H9 (cell line): ENCODE data around the gene DBF4. TPM values are rescaled to one million over a fixed set of nuclear protein-coding genes. Genes with fewer than 3 reads are reported as not detected.

ENCODE experiments used
- DNase-seq: peaks from one replicate; pipeline ENCODE4 v3.0.0-alpha.2; 2017
- H2AFZ ChIP-seq: one replicate; pipeline ENCODE4 v1.6.1; 2013; ENCODE audit warnings: mild to moderate bottlenecking, low read length, control low read depth, moderate library complexity
- H2AK5ac ChIP-seq: 2 replicates; pipeline ENCODE4 v1.6.1; 2013; ENCODE audit warnings: low read length, control low read depth, mixed read lengths; ENCODE audit not compliant: insufficient read length
- H2BK120ac ChIP-seq: one replicate; pipeline ENCODE4 v1.6.1; 2013; ENCODE audit warnings: low read depth, mild to moderate bottlenecking, low read length, control low read depth, inconsistent platforms; ENCODE audit not compliant: poor library complexity, severe bottlenecking
- H2BK12ac ChIP-seq: 2 replicates; pipeline ENCODE4 v1.6.1; 2013; ENCODE audit warnings: low read length, control low read depth, mixed read lengths, low read depth; ENCODE audit not compliant: insufficient read length
- H2BK15ac ChIP-seq: 2 replicates; pipeline ENCODE4 v1.6.1; 2013; ENCODE audit warnings: low read depth, low read length, control low read depth
- H2BK20ac ChIP-seq: one replicate; pipeline ENCODE4 v1.6.1; 2013; ENCODE audit warnings: low read depth, mild to moderate bottlenecking, low read length, control low read depth, inconsistent platforms; ENCODE audit not compliant: poor library complexity, severe bottlenecking
- H2BK5ac ChIP-seq: 2 replicates; pipeline ENCODE4 v1.6.1; 2013; ENCODE audit warnings: low read length, control low read depth, mixed read lengths; ENCODE audit not compliant: insufficient read length
- H3K14ac ChIP-seq: 2 replicates; pipeline ENCODE4 v1.6.1; 2013; ENCODE audit warnings: low read length, control low read depth; ENCODE audit not compliant: insufficient read depth
- H3K18ac ChIP-seq: 2 replicates; pipeline ENCODE4 v1.6.1; 2013; ENCODE audit warnings: low read depth, mild to moderate bottlenecking, mixed read lengths, low read length, control low read depth; ENCODE audit not compliant: insufficient read length
- H3K23ac ChIP-seq: 2 replicates; pipeline ENCODE4 v1.6.1; 2013; ENCODE audit warnings: low read length, control low read depth, mixed read lengths, low read depth; ENCODE audit not compliant: insufficient read length
- H3K23me2 ChIP-seq: 2 replicates; pipeline ENCODE4 v1.6.1; 2013; ENCODE audit warnings: low read depth, mild to moderate bottlenecking, mixed read lengths, low read length, control low read depth; ENCODE audit not compliant: insufficient read length, poor library complexity, severe bottlenecking
- H3K27ac ChIP-seq: 2 replicates; pipeline ENCODE4 v1.5.1; 2013; ENCODE audit warnings: low read length, control low read depth, mixed read lengths, low read depth; ENCODE audit not compliant: insufficient read length
- H3K27me3 ChIP-seq: 2 replicates; pipeline ENCODE4 v1.6.1; 2013; ENCODE audit warnings: low read length, control low read depth, inconsistent platforms; ENCODE audit not compliant: insufficient read depth
- H3K4ac ChIP-seq: 2 replicates; pipeline ENCODE4 v1.6.1; 2013; ENCODE audit warnings: low read depth, mild to moderate bottlenecking, control low read depth, inconsistent platforms, low read length, moderate library complexity
- H3K4me1 ChIP-seq: 2 replicates; pipeline ENCODE4 v1.6.1; 2013; ENCODE audit warnings: low read length, control low read depth, inconsistent platforms; ENCODE audit not compliant: insufficient read depth
- H3K4me2 ChIP-seq: 2 replicates; pipeline ENCODE4 v1.6.1; 2013; ENCODE audit warnings: low read length, control low read depth, mixed read lengths; ENCODE audit not compliant: insufficient read length, insufficient read depth
- H3K56ac ChIP-seq: 2 replicates; pipeline ENCODE4 v1.6.1; 2013; ENCODE audit warnings: low read depth, mild to moderate bottlenecking, mixed read lengths, low read length, control low read depth; ENCODE audit not compliant: insufficient read length
- H3K79me1 ChIP-seq: 2 replicates; pipeline ENCODE4 v1.6.1; 2013; ENCODE audit warnings: low read depth, mild to moderate bottlenecking, moderate library complexity, low read length, control low read depth, inconsistent platforms; ENCODE audit not compliant: insufficient read depth, poor library complexity, severe bottlenecking
- H3K79me2 ChIP-seq: 2 replicates; pipeline ENCODE4 v1.6.1; 2013; ENCODE audit warnings: low read length, control low read depth, inconsistent platforms; ENCODE audit not compliant: insufficient read depth
- H3K9ac ChIP-seq: 2 replicates; pipeline ENCODE4 v1.6.1; 2013; ENCODE audit warnings: low read length, control low read depth, mixed read lengths; ENCODE audit not compliant: insufficient read length; ENCODE audit errors: extremely low read depth
- H3K9me3 ChIP-seq: one replicate; pipeline ENCODE4 v1.6.1; 2013; ENCODE audit warnings: low read depth, low read length, inconsistent platforms; ENCODE audit not compliant: control insufficient read depth
- H3T11ph ChIP-seq: one replicate; pipeline ENCODE4 v1.6.1; 2013; ENCODE audit warnings: mild to moderate bottlenecking, low read length, control low read depth, inconsistent platforms
- H4K20me1 ChIP-seq: one replicate; pipeline ENCODE4 v1.6.1; 2013; ENCODE audit not compliant: control insufficient read depth, insufficient read length, insufficient read depth
- H4K5ac ChIP-seq: 2 replicates; pipeline ENCODE4 v1.6.1; 2013; ENCODE audit warnings: low read depth, mild to moderate bottlenecking, mixed read lengths, low read length, control low read depth; ENCODE audit not compliant: insufficient read length
- H4K8ac ChIP-seq: replicated peaks from 2 replicates; pipeline ENCODE4 v1.6.1; 2013; ENCODE audit warnings: low read length, control low read depth, mixed read lengths, low read depth; ENCODE audit not compliant: insufficient read length
- H4K91ac ChIP-seq: 2 replicates; pipeline ENCODE4 v1.6.1; 2013; ENCODE audit warnings: low read depth, mild to moderate bottlenecking, moderate library complexity, mixed read lengths, low read length, control low read depth; ENCODE audit not compliant: insufficient read length
- H3K27ac Mint-ChIP-seq, 3 experiments: 2 replicates in 2 of 3; 3 replicates in 1 of 3; pipeline ENCODE4 v1.8.0; 2020 to 2021; ENCODE audit warnings: mixed read lengths in 3 of 3, mild to moderate bottlenecking in 1 of 3, moderate library complexity in 1 of 3
- H3K27me3 Mint-ChIP-seq: 2 replicates; pipeline ENCODE4 v1.8.0; 2021; ENCODE audit warnings: low read depth, mild to moderate bottlenecking, moderate library complexity, mixed read lengths
- H3K36me3 Mint-ChIP-seq, 3 experiments: 2 replicates in 2 of 3; 3 replicates in 1 of 3; pipeline ENCODE4 v1.8.0; 2020 to 2021; ENCODE audit warnings: low read depth in 3 of 3, mixed read lengths in 3 of 3; ENCODE audit not compliant: insufficient read depth in 1 of 3
- H3K4me1 Mint-ChIP-seq, 2 experiments: 2 replicates each; pipeline ENCODE4 v1.8.0; 2020; ENCODE audit warnings: mixed read lengths in 2 of 2
- H3K4me3 Mint-ChIP-seq, 2 experiments: 2 replicates in 1 of 2; 3 replicates in 1 of 2; pipeline ENCODE4 v1.8.0; 2020 to 2021; ENCODE audit warnings: mild to moderate bottlenecking in 2 of 2, mixed read lengths in 2 of 2, moderate library complexity in 1 of 2
- H3K9me3 Mint-ChIP-seq, 2 experiments: 2 replicates in 1 of 2; 3 replicates in 1 of 2; pipeline ENCODE4 v1.8.0; 2020; ENCODE audit warnings: mild to moderate bottlenecking in 2 of 2, mixed read lengths in 2 of 2, moderate library complexity in 1 of 2
- CTCF ChIP-seq: fragments of 200-600 bp; sonication (generic); conservative IDR thresholded peaks from 3 replicates; pipeline ENCODE4 v1.8.0; 2021; ENCODE audit warnings: antibody characterized with exemption, mild to moderate bottlenecking
- WGBS: extraction: QIAGEN DNeasy Blood & Tissue Kit; methylation state at CpG from one replicate; pipeline ENCODE4 v1.1.7; 2013; ENCODE audit warnings: missing lambda C conversion rate, low lambda C conversion rate, mixed read lengths; ENCODE audit not compliant: insufficient read length; ENCODE audit errors: extremely low coverage; 5-methylcytosine and 5-hydroxymethylcytosine counted together
- total RNA-seq: library from RNA; stranded (reverse); gene quantifications from 2 replicates; pipeline ENCODE4 v1.2.1, GENCODE V29; 2021

DBF4 gene
- total RNA-seq, 1 experiment from 2014 or later: 75.9 TPM

GRCh38 chr7:87933953-87934698 lies 57.8 kb downstream of the DBF4 start, which contains the start of gene ADAM22:
Gene ADAM22, plus strand, starts transcription at chr7:87934251. Its CDS starts 215 bp downstream, at chr7:87934466.
- Histone ChIP-seq H3K23me2 (peaks cover 10% of the 10 kb centered on the region), H3K9ac (peak within 1 kb of the TSS; percentile 76), H3K14ac (peak within 1 kb of the TSS; percentile 88), H3K18ac (peak within 1 kb of the TSS; percentile 64), H2BK15ac (no peak within 1 kb of the TSS), H2BK12ac (no peak within 1 kb of the TSS), H2BK20ac (no peak within 1 kb of the TSS), H4K20me1 (no peaks in the 10 kb centered on the region), H3K4ac (no peak within 1 kb of the TSS), H2AFZ (peak within 1 kb of the TSS; percentile 41), H3K27me3 (no peaks in the 10 kb centered on the region), H3K9me3 (no peaks in the 10 kb centered on the region), H3K23ac (no peak within 1 kb of the TSS), H2BK120ac (no peak within 1 kb of the TSS), H2AK5ac (no peak within 1 kb of the TSS), H3T11ph (no peak within 1 kb of the TSS), H3K4me1 (no peaks in the 10 kb centered on the region), H3K27ac (no peak within 1 kb of the TSS), H4K8ac (no peak within 1 kb of the TSS), H3K56ac (no peak within 1 kb of the TSS), H2BK5ac (no peak within 1 kb of the TSS), H3K79me2 (no peaks in the 10 kb centered on the region), H4K5ac (no peak within 1 kb of the TSS), H3K79me1 (no peaks in the 10 kb centered on the region), H3K4me2 (peak within 1 kb of the TSS; percentile 87), H4K91ac (no peak within 1 kb of the TSS)
- H3K27me3 Mint-ChIP-seq: peaks cover 24% of the 10 kb centered on the region
- H3K9me3 Mint-ChIP-seq: no peaks in the 10 kb centered on the region
- peak within 1 kb of the TSS; percentile 85 to 94 for H3K4me3 Mint-ChIP-seq
- no peak for TF ChIP-seq CTCF
- peaks cover 8% of the 10 kb centered on the region in 2 experiments for H3K4me1 Mint-ChIP-seq
- WGBS: no CpG with 5 or more reads among the region's 70 CpGs
- peaks cover 6 to 9% (median 9%) of the 10 kb centered on the region in 3 experiments; a peak in 4 of 7 replicates for H3K36me3 Mint-ChIP-seq
- DNase-seq: peak; percentile 95
- peak within 1 kb of the TSS in 2 of 3 experiments; percentile 91 to 92; a peak in 5 of 7 replicates for H3K27ac Mint-ChIP-seq
